Measurements from ENCODE around the gene NDUFB10.

DNA sequence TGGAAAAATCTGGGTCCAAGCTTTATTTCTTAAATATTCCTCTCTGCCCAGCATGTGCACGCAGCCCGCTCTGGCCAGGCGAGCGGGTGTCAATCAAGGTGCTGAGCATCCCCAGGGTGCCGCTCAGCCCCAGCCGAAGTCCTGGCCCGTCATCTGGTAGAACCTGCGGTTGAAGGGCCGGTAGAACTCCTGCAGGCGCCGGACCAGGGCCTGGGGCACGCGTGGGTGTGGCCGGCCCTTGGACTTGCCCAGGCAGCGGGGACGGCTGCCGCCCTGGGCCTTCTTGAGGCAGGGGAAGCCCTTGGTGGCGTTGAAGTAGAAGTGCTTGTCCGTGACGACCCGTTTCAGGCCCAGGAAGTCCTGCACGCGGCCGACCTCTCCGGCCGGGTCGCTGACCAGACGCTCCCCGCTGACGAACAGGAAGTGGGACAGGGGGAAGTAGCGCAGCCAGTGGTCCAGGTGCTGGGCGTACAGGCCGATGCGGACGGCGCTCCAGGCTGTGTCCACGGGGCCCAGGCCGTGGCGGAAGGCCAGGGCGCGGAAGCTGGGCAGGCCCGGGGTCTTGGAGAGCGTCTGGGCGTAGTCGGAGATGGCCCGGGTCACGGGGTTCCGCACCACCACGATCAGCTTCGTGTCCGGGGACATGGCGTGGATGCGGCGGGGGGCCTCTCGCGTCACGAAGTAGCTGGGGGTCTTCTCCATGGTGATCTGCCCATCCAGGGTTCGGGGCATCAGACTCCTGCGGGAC is 47.7 kb upstream of the NDUFB10 start:
- no peak for TF ChIP-seq CTCF (conservative IDR thresholded peaks at IDR 0.05)
- TF ChIP-seq EZH2 (IDR thresholded peaks at IDR 0.05; ENCODE audit: low read depth) = no peak
